SW480 (cell line): Measurements from ENCODE around the gene ZDBF2.
"Not testable (repeated sequence)": the region's sequence is repeated elsewhere in the genome, so short reads cannot be mapped to it uniquely, and the experiment has no call there.

Experiments
- DNase-seq: peaks from one replicate; pipeline ENCODE4 v3.0.0-alpha.2; 2016; ENCODE audit warnings: low spot score

The ZDBF2 gene

DNA sequence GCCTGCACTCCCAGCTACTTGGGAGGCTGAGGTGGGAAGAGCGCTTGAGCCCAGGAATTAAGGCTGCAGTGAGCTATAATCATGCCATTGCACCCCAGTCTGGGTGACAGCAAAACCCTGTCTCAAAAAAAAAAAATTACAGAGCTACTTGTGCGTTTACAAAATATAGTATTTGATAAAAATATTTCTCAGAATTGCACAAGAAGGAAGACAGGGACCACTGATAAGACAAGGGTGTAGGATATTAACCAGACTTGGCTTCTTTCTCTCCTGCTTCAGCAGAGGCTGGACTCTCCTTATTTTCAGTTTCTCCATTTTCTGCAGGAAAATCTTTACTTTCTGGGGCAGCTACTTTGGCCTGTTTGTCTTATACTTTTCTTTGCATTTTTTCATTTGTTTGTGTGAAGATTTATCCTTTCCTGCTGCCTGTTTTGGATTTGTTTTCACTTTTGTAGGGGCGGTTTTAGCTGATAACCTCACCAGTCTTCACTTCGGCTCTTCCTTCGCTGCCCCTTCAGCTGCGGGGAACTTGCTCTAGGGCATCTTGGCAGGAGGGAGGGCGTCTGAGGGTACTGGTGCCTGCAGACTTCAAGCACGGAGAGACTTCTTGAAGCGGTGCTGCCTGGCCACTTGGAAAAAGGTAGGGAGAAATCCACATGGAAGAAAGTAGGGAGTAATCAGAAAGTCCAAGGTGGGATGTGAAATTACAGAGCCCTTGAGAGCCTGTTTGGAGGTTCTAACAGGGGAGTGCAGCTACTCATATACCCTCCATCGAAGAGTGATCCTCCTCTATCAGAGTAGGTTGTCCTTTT is 14.9 kb upstream of the ZDBF2 start:
- no peak for DNase-seq

DNA sequence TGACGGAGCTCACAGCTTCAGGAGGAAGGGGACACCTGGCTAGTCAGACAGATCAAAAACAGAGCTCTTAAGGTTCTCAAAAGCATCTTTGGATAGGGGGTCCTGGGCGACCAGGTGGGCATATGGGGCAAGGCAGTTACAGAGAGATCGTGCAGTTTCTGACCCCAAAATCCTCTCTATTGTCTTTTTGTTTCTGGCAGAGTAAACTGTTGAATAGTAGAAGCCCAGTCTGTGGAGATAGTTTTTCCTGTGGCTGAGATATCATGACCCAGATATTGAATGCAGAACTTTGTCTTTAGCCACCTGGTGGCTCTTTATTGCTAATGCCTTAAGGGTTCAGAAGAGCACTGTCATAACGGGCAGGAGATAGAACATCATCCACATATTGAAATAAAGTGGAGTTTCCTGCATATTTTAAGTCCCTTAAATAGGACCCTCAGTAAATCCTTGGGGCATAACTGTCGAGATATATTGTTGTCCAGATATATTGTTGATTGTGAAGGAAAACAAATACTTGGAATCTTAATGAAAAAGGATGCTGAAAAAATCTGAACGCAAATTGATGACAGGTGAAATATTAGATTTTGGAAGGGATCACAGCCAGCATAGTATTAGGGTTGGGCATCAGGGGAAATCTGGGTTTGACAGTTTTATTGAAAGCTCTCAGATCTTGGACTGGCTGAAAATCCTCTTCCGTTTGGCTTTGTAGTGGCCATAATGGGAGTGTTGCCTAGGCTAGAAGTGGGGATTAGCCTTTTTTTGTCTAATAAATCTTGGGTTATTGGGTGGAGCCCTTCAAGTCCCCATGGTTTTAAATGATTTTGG is 14.1 kb upstream of the ZDBF2 start:
- peak; percentile 48 for DNase-seq

DNA sequence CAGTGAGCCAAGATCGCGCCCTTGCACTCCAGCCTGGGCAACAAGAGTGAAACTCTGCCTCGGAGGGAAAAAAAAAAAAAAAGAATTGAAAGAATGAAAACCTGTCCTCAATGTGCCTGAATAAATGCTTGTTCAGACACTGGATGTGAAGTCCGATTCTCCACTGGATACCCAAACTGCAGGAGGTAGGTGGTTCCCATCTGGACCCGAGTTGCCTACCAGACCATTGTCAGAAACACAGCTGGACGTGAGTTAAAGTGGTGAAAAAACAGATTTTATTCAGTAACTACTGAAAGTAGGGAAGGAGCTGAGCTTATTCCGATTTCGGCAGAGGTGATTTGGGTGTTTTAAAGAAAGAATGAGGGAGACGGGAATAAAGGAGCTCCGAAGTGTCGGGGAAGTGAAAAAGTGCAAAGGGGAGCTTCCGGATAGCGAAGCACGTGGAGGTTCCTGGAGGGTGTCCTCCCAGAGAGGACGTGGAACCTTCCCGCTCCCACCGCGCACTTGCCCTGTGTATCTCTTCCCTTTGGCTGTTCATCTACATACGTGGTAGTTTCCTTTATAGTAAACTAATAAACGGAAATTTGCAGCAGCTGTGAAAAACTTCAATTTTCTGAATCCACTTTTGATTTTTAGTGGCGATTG is 10.4 kb upstream of the ZDBF2 start:
- no peak for DNase-seq

DNA sequence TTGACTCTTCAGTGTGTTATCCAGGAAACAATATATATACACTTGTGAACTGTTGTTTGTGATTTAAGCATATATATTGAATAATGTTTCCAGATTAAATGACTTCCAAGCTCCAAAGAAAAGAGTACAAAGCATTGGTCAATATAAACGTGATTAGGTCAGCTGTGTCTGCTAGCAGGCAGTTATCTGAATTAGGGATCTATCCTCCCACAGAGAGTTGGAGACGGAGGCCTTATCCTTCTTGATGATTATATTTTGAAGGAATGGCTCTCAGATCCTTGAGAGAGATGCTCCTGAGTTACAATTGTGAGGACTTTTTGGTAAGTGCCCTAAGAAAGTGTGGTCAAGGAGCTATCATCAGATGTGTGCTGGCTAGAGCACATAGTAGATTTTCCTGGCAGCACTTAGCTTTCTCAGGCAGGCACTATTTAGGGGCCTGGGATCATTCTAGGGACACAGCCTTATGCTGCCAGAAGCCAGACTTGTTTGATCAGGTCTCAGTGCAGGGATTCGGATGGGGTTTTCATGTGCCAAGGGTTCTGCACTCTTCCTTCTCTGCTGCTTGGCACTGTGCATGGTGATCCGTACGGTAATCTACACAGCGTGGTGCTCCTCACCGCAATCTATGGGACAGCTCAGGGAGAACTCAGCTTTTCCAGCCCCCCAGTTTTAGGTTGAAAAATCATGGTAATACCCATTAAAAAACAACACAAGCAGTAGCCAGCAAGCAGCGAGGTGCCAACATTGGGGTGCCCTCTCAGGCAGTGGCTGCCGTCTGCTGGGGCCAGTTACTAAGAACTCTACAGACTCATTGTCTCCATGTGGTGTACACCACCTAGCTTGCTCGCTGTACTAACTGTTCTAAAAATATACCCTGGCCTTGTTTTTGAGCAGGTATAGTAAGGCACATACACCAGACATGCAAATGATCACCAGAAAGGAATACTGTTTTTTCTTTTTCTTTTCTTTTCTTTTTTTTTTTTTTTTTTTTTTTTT is 8.0 kb upstream of the ZDBF2 start:
- DNase-seq = no peak

DNA sequence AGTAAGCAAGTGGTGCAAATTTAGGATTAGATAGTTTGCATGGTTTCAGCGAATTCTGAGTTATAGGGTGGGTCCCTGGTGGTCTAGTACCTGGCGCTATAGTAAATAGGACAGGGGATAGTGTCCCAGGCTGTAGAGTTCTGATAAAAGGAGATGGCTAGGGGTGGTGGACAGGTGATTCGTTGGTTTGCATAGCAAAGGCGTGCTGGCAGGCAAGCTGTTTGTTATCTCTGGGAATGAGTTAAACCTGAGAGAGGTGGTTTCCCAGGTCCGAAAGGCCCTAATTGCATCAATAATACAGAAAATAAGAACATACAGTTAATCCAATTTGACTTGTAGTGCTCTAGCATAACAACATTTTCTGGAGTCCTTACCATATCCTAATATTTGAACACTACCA is 6.9 kb upstream of the ZDBF2 start:
- DNase-seq = no peak

DNA sequence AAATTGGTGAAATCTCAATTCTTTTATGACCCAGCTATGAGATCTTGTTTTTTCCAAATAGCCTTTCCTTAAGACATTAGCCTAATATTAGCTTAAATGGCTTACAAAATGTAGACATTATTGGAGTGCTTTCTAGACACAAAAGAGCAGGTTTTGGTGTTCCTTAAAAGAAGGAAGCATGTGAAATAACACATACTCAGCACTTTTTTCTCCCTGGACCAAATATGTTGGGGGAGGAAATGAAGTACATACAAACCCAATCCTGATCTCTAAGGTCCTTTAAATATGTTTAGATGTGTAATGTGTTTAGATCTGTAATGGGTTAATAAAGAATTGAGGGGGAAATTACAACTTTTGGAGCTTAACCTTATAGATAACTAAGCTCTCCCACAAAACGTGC is 3.4 kb upstream of the ZDBF2 start:
- DNase-seq = no peak

DNA sequence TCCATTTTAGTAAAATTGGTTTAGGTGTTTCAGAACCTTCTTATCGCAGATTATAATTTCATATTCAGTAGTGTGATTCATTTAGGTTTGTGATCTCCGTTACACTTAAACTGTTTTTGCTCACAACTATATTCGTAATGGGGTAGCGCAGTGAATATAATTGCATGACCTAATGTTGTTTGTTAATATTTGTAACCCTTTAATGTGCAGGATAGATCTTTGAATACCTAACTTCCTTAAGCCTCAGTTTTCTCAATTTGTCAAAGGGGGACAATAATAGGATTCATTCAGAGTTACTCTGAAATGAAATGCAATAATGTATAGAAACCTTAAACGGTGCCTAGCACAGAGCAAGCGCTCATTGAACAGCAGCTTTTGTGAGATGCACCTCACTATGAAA is 558 bp upstream of the ZDBF2 start:
- no peak for DNase-seq

DNA sequence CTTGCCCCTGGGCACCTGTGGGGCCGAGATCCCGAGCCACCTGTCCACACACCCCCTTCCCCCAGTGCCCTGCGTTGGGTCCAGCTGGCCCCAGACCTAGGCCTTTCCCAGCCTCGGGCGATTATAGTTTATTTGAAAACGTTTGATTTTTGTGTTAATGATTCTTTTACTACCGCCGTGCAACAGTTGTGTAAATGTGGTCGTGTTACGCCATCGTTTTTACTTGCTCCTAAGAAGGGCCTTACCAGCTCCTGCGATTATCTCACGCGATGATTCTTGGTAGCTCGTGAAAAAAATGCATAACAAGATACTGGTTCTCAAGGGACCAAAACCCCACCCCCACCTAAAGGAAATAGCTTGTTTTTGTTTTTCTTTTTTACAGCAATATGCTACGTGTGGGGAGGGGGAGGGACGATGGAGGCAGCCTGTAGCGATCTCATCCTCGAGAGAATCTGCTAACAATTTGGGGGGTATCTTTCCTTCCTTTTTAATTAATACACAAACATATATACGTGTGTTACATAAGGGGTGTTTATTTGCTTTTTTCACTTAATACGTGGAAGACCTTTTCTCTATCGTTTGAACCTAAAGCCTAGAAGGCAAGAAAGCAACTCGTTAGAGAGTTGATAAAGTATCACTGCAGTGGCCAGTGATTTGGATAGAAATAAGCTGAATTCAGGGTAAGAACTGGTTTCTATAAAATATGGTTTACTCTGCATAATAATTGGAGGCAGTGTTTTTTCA is 1.0 kb downstream of the ZDBF2 start:
- DNase-seq = peak; percentile 28

DNA sequence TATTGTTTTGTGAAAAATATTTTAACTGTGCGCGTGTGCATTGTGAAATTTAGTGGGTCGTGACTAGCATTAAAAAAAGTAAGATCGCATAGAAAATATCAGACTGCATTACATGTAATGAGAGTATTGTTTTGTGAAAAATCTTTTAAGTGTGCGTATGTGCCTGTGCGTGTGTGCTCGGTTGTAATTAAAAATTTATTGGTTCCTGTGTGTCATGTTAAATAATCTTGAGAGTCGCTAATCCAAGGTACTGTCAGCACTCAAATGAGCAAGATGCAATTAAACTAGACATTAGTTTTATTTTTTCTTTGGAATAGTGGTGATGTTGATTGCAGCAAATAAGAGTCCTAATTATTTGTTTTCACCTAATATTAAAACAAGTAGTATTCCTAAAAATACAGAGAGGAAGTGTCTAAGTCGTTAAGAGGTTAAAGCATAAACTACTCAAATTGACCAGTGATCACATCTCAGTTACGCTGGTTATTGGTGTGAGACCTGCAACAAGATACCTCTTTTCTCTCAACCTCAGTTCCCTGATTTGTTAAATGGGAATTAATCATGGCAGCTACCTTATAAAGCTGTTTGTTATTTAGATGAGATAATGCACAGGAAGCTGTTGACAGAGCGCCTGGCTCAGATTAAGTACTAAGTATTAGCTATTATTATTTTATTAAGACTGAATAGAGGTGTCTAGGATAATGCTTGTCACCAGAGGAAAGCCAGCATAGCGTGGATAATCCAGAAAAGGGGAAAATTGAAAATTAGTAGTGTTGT is 1.9 kb downstream of the ZDBF2 start:
- DNase-seq = no peak

DNA sequence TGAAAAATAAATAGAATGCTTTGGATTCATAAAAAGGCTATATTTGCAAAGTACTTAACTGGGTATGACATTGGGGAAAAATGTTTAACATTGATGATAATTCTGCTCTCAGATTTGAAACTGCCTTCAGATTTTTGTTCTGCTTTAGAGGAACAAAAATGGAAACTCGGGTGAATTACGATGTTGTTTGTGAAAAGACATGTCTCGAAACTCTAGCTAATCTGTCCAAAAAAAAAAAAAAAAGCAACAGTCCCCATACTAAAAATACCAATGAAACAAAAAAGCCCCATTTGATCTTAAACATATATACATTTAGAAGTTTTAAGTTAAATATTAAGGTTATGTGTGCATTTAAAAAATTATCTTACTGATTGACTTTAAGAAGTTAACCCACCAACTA is 3.0 kb downstream of the ZDBF2 start:
- no peak for DNase-seq

DNA sequence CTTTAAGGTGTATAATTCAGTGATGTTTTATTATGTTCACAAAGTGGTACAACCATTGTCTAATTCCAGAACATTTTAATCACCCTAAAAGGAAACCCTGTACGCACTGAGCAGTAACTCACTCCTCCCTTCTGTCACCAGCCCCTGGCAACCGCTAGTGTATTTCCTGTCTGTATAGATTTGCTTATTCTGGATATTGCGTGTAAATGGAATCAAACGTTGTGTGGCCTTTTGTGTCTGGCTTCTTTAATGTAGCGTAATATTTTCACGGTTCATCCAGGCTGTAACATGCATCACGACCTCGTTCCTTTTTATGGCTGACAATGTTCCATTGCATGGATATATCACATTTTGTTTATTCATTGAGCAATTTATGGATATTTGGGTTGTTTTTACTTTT is 8.3 kb downstream of the ZDBF2 start:
- no peak for DNase-seq

DNA sequence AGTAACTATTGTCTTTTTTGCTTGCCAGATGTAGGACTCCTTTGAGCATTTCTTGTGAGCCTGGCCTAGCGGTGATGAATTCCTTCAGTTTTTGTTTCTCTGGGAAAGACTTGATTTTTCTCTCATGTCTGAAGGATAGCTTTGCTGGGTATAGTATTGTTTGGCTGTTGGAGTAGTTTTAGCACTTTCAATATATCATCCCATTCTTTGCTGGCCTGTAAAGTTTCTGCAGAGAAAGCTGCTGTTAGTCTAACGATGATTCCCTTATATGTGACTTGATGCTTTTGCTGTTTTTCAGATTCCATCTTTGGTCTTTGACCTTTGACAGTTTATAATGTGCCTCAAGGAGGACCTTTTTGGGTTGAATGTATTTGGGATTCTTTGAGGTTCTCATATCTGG is 12.7 kb downstream of the ZDBF2 start:
- no peak for DNase-seq

DNA sequence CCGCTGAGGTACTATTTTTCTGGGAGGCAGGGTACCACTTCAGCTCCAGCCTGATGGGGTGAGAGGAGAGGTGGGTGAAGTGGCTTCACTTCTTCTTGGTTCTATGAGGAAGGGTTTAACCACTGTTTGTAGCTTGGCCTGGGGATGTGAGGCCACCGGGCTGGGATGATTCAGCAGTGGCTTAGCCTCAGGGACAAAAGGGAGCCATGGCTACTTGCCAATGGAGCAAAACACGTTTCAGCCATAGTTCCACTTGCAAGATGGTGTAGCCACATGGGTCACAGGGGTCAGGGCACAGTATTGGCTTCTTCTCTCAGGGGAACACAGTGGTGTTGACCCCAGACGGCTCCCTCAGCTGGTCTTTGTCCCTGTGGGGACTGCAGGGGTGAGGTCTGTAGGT is 14.9 kb downstream of the ZDBF2 start:
- no peak for DNase-seq

DNA sequence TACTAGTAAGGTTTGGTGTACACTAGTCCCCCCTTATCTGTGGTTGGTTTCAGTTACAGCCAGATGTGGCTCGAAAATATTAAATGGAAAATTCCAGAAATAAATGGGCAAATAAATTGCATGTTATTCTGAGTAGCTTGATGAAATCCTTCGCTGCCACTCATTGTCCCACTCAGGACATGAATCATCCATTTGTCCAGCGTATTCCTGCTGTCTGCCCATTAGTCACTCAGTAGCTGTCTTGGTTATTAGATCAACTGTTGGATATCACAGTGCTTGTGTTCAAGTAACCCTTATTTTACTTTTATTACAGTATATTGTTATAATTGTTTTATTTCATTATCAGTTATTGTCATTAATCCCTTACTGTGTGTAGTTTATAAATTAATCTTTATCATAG is 21.7 kb downstream of the ZDBF2 start:
- DNase-seq = no peak

DNA sequence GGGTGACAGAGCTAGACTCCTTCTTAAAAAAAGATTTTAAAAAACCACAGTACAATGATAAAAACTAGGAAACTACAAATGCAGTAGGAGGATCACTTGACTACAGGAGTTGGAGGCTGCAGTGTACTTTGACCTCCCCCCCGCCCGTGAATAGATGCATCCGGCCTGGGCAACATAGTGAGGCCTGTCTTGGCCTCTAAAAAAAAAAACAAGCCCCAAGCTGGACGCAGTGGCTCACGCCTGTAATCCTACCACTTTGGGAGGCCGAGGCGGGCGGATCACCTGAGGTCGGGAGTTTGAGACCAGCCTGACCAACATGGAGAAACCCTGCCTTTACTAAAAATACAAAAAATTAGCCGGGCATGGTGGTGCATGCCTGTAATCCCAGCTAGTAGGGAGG is 25.1 kb downstream of the ZDBF2 start:
- DNase-seq = not testable (repeated sequence)

DNA sequence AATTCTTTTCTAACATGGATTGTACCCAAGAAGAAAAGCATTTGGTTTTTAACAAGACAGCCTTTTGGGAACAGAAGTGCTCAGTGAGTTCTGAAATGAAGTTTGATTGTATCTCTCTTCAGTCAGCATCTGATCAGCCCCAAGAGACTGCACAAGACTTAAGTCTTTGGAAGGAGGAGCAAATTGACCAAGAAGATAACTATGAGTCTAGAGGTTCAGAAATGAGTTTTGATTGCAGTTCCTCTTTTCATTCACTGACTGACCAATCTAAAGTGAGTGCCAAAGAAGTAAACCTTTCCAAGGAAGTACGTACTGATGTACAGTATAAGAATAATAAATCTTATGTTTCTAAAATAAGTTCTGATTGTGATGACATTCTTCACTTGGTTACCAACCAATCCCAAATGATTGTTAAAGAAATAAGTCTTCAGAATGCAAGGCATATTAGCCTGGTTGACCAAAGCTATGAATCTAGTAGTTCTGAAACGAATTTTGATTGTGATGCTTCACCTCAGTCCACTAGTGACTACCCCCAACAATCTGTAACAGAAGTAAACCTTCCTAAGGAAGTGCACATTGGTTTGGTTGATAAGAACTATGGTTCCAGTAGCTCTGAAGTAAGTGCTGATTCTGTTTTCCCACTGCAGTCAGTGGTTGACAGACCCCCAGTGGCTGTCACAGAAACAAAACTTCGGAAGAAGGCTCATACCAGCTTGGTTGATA is 31.2 kb downstream of the ZDBF2 start:
- no peak for DNase-seq

DNA sequence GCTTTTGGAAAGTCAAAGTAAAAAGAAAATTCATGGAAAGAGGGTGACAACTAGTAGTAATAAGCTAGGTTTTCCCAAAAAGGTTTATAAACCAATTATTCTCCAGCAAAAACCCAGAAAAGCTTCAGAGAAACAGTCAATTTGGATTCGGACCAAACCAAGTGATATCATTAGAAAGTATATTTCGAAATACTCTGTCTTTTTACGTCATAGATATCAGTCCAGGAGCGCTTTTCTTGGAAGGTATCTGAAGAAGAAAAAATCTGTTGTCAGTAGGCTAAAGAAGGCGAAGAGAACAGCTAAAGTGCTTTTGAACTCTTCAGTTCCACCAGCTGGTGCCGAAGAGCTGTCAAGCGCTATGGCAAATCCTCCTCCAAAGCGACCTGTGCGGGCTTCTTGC is 36.6 kb downstream of the ZDBF2 start:
- no peak for DNase-seq

DNA sequence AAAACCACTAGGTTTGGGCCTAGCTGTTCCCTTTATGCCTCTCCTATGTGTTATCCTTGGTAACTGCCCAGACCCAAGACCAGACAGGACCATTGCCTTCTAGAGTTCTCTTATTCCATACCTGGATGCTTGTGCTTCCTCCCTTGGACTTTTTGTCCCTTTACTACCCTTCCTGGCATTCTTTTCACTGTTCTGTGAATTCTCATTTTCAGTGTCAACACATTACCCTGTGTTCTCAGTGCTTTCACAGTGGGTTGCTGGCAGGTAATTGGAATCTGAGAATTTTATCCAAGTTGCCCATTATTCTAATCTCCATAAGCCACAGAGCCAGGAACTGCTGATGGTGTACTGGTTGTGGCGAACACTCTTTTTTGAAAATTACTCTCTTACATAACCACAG is 41.7 kb downstream of the ZDBF2 start:
- DNase-seq = no peak

DNA sequence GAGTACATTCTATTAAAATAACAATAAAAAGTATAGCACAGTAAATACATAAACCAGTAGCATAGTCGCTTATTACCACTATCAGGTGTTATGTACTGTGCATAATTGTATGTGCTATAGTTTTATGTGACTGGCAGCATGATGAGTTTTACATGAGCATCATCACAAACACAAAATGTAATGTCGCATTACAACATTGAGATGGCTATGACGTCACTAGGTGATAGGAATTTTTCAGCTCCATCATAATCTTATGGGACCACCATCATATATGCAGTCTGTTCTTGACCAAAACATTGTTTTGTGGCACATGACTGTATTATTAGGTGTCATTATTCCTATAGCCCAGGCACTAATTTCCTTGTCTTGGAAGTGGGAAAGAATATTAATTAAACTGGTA is 48.6 kb downstream of the ZDBF2 start:
- DNase-seq = no peak

DNA sequence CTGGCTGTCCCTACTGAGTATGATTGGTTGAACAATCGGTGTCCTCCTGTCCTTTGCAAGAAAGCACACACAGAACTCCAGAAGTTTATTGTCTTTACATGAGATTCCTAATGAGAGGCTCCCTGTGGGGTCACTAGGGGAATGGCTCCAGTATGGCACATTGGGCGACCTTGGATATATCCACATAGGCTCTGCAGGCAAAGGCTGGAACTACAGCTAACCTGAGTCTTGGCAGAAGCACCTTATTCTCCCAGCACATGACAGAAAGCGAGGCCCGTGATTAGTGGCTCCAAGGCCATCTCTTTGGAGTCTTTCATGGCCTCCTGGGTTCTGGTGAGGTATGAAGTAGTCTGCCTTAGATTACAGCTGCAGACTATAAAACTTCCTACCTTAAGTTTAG is 49.0 kb downstream of the ZDBF2 start:
- DNase-seq = no peak
